Stimulated activated CD8-positive, alpha-beta memory T cell treated with anti-CD3 and anti-CD28 coated beads, Interleukin-7, amount 100 ng/mL, for 48 hours (primary cell): ENCODE data around the gene LIN54.

Experiments
- DNase-seq, 2 donors: peaks; one replicate each; pipeline ENCODE4 v3.0.0-alpha.2; 2020; ENCODE audit warnings: low read depth in 1 of 2; ENCODE audit errors: extremely low read depth in 1 of 2

LIN54 gene

DNA sequence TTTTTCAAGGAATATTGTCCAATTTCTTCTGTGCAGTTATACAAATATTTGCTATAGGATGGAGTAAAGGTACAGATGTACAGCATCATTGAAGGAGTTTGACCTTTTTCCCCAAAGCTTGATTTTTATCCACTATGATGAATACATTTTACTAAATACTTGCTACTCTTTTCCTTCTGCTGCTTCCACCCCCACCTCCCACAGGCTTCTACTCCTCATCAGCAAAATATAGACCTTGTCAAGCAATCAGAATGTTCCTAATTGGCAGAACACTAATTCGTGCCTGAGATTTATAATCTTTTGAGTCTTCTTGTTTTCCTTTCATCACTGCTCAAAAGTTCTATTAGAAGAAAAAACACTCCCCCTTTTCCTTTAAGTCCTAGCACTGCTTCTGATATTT is 113.9 kb downstream of the LIN54 start:
- DNase-seq: no peak

GRCh38 chr4:82893942-82894341 is 116.7 kb downstream of the LIN54 start:
- DNase-seq: no peak

GRCh38 chr4:82892467-82892802 is 118.2 kb downstream of the LIN54 start:
- no peak for DNase-seq

GRCh38 chr4:82891707-82892466 is 118.7 kb downstream of the LIN54 start:
- DNase-seq: no peak

DNA sequence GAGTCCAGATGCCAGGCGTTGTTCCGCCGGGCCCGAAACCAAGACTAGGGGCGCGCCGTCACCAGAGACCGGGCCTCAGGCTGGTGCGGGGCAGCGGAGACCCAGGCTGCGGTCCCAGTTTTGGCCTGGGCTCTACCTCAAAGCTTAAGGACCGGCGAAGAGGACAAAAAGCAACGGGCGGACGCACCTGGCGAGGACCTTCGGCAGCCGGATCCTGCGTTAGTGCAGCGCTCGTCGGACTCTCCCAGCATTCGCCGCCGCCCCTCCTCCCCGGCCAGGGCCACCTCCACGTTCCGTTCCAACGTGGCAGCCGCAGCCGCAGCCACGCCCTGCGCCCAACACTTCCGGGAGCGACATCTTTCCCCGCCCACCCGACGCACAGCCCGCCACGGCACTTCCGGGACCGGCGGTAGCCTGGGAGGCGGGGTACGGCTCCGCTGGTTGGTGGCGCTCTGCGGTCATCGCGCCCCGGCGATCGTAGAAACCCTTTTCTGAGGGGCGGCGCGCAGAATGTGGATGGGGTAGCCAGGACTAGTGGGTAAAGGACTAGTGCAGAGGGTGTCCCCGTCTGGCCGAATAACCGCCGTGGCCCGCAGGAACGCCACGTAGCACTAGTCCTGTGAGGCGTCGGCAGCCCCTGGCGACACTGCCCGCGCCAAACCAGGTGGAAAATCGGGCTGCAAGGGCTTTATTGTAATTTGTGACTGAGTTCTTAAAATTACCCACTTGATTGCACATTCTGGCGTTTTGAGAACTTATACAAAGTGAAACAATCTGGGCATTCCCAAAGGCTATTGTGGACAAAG is 119.5 kb downstream of the LIN54 start, which contains the start of gene SEC31A:
Gene SEC31A (minus strand): TSS at position 253 of the 806 bp plus-strand sequence. CDS start 9,217 bp downstream, outside the sequence.
- peak; percentile 96 to 97 for DNase-seq

- no peak for DNase-seq
Observed at GRCh38 chr4:82890528-82890900, 120.1 kb downstream of the LIN54 start.

DNA sequence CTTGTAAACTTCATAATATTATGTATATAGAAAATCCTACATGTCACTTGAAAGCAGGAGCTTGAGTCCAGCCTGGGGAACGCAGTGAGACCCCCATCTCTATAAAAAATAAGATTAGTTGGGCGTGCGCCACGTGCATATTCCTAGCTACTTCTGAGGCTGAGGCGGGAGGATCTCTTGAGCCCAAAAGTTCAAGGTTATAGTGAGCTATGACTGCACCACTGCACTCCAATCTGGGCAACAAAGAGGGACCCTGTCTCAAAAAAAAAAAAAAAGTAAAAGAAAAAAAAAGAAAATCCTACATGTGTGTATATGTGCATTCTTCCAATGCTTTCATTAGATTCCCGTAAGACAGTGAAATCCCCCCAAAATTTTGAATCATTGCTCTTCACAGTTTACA is 121.3 kb downstream of the LIN54 start:
- no peak for DNase-seq

DNA sequence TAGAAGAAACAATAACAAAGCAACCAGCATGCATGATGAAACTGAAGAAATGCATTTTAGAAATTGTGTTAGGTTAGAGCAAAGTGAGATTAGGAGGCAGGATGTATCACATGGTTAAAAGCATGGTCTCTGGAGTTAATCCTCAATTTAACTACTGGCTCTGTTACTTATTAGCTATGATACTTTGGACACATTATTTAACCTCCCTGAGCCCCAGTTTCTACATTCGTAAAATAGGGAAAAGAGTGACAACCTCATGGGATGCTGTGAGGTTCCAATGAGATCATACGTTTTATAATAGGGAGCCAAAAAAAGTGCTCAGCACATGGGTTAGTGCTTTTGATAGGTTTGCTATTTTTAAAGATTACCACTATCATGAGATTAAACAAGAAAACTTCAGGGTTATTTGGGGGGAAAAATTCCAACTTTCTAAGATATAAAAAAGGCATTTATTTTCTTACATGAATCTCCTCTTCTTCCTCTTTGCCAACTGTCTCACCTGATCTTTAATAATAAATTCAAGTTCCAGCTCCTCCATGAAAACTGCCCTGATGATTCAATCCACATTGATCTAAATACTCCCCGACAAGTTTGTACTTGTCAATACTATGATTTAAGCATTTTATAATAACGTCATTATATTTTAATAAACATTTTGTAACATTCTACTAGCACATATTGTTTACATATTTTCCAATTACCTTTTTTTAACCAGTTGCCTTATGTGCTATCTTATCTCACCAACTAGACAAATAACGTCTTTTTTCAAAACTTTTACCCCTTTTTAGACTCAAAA is 124.3 kb downstream of the LIN54 start:
- no peak for DNase-seq

DNA sequence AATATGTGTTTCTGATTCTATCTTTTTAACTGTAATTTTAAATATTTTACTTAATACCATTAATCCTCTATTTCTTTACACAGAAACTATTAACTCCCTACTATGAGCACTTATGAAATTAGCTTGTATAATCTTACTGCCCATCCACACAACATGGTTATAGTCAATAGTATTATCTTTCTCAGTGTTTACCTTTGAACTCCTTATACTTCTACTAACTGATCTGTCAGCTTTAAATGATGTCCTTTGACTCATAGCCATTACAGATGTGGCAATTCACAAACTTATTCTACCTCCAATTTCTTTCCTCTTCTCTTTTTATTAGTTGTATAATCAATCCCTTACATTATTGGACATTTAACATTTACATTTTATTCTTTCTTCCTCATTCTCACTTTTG is 125.2 kb downstream of the LIN54 start:
- no peak for DNase-seq
